Choroid plexus epithelial cell (primary cell): Measurements from ENCODE around the gene HS3ST2.

Experiments
- DNase-seq: peaks from one replicate; pipeline ENCODE4 v3.0.0-alpha.2; 2010; ENCODE audit warnings: low read depth
- H3K4me3 ChIP-seq: 2 replicates; pipeline ENCODE4 v1.5.1; 2011; ENCODE audit warnings: low read depth, mild to moderate bottlenecking, control low read depth, low read length, moderate library complexity
- CTCF ChIP-seq: conservative IDR thresholded peaks from 2 replicates; pipeline ENCODE4 v1.5.1; 2011; ENCODE audit warnings: low read depth, mild to moderate bottlenecking, control low read depth, inconsistent platforms, low read length, moderate library complexity

Gene HS3ST2

GRCh38 chr16:22789281-22789945 is 24.5 kb upstream of the HS3ST2 start:
- no peak for DNase-seq
- TF ChIP-seq CTCF = no peak

GRCh38 chr16:22797551-22797950 is 16.4 kb upstream of the HS3ST2 start:
- no peak overlapping the region for H3K4me3 ChIP-seq
- no peak for DNase-seq
- TF ChIP-seq CTCF = no peak

More at GRCh38 chr16:22789281-22789945, 24.5 kb upstream of the HS3ST2 start:
- H3K4me3 ChIP-seq = no peak overlapping the region

- TF ChIP-seq CTCF = no peak
- no peak for DNase-seq
- no peak overlapping the region for H3K4me3 ChIP-seq
Measured at GRCh38 chr16:22799113-22799512, 14.8 kb upstream of the HS3ST2 start.

- no peak for TF ChIP-seq CTCF
- H3K4me3 ChIP-seq = no peak overlapping the region
- no peak for DNase-seq
Measured at GRCh38 chr16:22804893-22805292, 9.1 kb upstream of the HS3ST2 start.

GRCh38 chr16:22805326-22805725 is 8.6 kb upstream of the HS3ST2 start:
- TF ChIP-seq CTCF = no peak
- no peak overlapping the region for H3K4me3 ChIP-seq
- no peak for DNase-seq

GRCh38 chr16:22806811-22807210 is 7.2 kb upstream of the HS3ST2 start:
- no peak for DNase-seq
- no peak overlapping the region for H3K4me3 ChIP-seq
- TF ChIP-seq CTCF = no peak

- DNase-seq = no peak
- no peak overlapping the region for H3K4me3 ChIP-seq
- no peak for TF ChIP-seq CTCF
Measured at GRCh38 chr16:22810226-22810625, 3.7 kb upstream of the HS3ST2 start.
